MM.1S (cell line): ENCODE measurements around the gene WDR31.

Source experiments
- EZH2 ChIP-seq: fragments of 300-600 bp; sonication (generic); optimal IDR thresholded peaks from 2 replicates; pipeline ENCODE3; 2017; ENCODE audit warnings: low read depth, mild to moderate bottlenecking, antibody characterized with exemption, low read length, mixed read lengths
- EZH2phosphoT487 ChIP-seq: fragments of 300-600 bp; sonication (generic); IDR thresholded peaks from 2 replicates; pipeline ENCODE4 v1.6.1; 2018; ENCODE audit warnings: antibody characterized with exemption, low read length
- TF ChIP-seq, protein P1 (sequence below): fragments of 300-600 bp; sonication (generic); IDR thresholded peaks from 2 replicates; pipeline ENCODE4 v1.5.1; 2016; ENCODE audit warnings: antibody characterized with exemption, low read length, mixed read lengths

DNA sequence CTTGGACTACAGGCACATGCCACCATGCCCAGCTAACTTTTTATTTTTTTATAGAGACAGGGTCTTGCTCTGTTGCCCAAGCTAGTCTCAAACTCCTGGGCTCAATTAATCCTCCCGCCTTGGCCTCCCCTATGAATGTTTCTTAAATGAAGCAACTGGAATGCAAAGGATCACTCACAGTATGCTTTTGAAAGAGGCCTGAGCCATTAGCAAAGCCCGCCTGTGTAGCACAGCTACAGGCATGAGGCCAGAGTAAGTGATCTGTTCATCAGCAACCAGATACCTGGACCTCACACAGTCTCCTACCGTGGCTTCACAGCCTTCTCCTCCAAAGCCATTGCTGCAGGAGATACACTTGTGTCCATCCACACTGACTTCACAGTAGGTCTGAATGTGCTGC, 20.0 kb downstream of the WDR31 start:
- TF ChIP-seq, protein P1, sequence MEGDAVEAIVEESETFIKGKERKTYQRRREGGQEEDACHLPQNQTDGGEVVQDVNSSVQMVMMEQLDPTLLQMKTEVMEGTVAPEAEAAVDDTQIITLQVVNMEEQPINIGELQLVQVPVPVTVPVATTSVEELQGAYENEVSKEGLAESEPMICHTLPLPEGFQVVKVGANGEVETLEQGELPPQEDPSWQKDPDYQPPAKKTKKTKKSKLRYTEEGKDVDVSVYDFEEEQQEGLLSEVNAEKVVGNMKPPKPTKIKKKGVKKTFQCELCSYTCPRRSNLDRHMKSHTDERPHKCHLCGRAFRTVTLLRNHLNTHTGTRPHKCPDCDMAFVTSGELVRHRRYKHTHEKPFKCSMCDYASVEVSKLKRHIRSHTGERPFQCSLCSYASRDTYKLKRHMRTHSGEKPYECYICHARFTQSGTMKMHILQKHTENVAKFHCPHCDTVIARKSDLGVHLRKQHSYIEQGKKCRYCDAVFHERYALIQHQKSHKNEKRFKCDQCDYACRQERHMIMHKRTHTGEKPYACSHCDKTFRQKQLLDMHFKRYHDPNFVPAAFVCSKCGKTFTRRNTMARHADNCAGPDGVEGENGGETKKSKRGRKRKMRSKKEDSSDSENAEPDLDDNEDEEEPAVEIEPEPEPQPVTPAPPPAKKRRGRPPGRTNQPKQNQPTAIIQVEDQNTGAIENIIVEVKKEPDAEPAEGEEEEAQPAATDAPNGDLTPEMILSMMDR = no peak
- no peak for TF ChIP-seq EZH2
- no peak for TF ChIP-seq EZH2phosphoT487
